Smooth muscle cell of the brain vasculature (primary cell): ENCODE measurements around the gene AFAP1L2.

Experiments
- DNase-seq: peaks from one replicate; pipeline ENCODE4 v3.0.0-alpha.2; 2012; ENCODE audit warnings: low read depth, low spot score

The AFAP1L2 gene

DNA sequence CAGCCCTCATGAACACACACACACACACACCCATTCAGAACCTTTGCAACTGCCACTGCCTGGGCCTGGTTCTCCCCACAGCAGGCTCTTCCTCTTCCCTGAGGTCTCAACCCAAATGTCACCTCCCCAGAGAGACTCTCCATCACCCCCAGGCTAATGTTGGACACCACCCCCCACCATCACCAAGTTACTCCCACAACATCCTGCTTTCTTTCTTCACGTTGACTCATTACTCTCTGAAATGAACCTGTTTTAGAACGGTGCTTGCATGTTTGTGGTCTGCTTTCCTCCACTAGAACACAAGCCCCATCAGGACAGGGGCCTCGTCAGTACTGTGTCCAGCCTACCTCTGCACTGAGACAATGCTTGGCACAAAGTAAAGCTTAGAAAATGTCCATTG is 16.0 kb downstream of the AFAP1L2 start:
- DNase-seq, result no peak

DNA sequence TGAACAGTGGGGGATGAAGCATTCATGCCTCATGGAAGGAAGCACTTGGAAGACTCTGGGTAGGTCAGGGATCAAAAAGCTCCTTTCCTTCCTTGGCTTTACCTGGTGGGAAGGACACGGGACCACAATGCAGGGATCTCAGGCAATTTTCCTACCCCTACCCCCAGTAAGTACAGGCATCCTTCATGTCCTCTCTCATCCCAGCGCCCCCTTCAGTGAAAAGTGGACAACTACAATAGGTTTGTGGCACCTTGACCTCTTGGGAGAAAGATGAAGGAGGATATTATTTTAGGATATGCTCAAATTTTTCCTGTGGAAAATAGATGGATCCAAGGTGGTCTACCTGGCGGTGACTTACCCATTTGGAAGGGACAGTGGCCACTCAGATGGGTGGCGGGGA is 16.5 kb downstream of the AFAP1L2 start:
- no peak for DNase-seq

DNA sequence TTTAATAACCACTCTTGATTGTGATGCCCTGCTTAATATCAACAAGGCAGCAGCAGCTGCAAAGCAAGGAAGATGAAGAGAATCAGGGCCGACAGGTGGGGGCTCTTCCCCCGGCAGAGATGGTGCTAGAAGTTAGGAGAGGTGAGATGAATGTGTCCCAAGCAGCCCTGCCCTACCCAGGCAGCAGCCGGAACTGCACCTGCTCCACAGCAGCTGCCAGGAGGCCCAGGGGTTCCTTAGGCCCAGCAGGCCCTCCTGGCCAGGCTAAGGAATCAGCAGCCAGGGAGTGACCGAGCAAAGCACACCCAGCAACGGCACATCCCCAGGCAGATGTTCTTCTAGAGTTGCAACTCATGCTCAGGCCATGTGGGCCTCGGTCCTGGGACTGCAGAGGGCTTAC is 17.9 kb downstream of the AFAP1L2 start:
- no peak for DNase-seq

DNA sequence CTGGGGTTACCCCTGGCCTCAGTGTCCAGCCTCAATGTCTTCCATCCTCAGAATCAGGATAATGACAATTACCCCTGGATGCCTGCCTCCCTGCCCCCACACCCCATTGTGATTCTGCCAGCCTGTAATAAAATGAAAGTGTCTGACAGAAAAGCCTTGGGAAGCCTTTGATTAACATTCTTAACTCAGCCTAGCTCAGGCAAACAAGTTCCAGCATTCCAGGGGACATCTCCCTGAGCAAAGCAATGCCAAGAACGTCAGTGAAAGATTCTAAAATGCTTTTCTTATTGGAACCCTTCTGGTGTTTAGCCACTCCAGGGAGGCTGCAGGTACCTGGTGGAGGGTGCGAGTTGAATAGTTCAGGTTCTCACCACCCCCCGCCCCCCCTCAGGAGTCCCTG is 18.7 kb downstream of the AFAP1L2 start:
- no peak for DNase-seq

DNA sequence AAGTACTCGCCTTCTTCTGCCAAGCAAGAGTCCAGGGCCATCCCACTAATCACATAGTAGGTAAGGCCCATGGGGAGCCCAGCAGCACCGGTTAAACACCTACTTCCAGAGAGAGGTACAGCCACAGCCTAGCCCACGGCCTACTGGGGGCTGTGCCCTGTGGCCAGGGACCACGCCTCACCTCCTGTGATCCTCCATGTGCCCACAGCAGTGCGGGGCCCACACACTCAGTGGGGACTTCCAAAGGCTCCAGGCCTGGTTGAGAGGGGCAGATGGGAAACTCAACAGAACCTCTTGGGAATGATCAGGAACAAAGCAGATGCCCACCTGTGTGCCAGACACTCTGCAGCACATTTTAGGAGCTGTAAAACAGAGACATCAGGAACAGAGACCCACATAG is 19.7 kb downstream of the AFAP1L2 start:
- no peak for DNase-seq

DNA sequence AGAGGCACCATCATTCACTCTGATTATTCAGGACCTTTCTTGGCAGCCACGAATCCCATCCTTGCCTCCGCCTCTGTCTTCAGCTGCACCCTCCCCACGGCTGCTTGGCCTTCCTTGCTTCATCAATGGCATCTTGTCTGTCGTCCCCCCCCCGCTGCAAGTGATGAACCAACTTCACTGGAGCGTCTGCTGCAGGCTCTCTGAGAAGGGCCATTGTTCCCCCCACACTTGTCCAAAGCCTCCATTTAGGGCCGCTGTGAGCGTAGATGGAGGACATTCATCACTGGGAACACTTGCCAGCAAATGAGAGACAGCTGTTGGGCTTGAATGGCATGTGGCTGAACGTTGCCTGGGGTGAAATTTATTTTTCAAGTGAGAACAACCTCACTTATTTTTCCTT is 20.1 kb downstream of the AFAP1L2 start:
- DNase-seq, result no peak

DNA sequence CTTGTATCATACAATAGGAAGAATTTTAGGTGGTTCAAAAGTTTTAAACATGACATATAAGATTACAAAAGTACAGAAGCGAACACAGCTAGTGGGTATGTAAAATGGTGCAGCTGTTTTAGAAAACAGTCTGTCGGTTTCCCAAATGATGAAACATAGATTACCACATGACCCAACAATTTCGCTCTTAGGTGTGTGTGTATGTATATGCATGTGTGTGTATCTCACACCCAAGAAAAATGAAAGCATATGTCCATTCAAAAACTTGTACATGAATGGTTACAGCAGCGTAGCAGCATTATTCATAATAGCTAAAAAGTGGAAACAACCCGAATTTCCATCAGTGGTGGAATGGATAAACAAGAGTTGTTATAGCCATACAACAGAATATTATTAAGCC is 23.5 kb downstream of the AFAP1L2 start:
- DNase-seq, result no peak

DNA sequence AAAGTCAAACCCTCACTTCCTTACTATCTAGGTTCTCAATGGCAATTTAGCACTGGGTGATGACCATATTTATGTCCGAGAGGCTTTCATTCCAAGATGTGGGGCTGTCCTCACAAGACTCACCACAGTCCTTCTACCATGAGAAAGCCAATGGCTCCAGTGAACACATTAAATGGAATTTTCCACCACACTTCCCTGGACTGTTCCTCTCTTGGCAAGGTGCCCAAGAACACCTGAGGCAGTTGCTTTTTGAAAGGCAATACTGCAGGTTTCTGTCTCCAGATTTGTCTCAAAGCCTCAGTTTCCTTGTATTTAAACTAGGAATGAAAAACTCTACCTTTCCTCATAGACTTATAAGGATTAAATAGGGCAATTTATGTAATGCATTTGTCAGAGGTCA is 24.2 kb downstream of the AFAP1L2 start:
- DNase-seq, result no peak

DNA sequence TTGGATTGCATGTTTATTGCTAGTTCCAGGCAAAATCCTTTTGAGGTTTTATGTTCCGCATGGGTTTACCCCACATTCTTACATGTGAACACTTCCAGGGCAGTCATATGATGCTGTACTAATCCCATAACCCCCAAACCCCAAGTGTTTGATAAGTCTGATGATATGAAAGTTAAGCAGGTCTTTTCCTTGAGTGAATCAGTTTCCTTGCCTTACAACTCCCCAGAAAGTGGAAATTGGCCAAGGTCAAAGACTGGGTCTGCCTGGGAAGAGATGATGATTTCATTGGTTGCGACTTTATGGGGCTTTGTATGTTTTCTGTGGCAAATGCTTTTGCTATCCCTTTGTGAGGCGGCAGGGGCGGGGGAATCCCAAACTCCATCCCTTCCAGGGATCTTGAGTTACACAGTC is 24.7 kb downstream of the AFAP1L2 start:
- no peak for DNase-seq

DNA sequence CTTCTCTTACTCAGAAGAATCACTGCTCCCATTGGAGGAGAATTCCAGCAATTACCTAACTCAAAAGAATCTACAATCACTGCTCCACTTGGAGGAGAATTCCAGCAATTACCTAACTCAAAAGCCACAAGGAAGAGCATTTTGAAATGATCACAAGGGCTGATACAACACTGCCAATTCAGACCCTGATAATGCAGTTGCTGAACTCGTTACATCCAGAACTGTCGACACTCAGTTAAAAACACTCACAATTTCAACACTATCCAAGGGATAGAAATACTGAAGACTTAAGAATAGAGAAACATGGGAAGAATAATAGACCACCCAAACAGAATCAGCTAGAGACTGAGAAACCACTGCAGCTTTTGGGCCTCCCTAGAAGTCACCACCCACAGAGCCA is 27.8 kb downstream of the AFAP1L2 start:
- DNase-seq, result no peak

DNA sequence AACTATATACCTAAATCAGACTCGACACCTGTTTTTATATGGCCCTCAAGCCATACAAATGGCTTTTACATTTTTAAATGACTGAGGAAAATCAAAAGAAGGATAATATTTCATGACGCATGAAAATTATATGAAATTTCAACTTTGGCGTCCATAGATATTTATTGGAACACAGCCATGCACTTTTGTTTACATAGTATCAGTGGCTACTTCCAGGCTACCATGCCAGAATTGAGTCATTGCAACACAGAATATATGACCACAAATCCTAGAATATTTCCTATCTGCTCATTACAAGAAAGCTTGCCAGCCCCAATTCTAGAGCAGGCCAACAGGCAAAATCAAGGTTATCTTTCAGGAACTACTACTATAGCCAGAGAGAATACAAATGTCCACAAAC is 29.3 kb downstream of the AFAP1L2 start:
- no peak for DNase-seq

DNA sequence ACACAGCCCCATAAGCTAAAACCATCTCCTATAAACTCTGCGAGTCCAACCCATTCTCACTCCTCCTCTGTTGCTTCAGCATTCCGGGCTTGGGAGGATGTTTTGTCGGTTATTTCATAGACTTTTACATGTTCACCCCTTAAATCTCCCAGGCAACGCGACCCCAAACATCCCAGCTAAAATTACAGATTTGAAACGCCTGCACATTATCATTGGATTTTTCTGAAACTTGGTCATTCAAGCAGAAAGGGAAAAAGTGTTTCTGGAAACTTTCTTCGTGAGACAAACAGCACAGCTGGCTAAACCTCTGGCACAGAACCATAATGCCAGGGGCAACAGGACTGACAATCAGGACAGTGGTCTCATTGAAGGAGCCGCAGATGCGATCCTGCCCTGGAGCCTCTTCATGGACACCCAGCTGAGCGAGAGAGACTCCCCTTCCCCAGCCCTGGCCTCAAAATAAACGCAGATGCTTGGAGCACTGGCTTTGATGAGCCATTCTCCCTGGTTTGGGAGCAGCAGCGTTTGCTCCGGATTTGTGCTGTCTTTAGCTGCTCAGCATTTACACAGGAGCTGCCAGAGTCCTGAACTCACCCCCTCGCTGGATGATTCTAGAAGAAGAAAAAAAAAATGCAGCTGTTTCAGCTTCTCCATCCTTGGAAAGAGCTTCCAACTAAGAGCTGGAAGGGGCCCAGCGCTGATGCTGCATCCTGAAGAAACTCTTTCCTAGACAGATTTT is 30.1 kb downstream of the AFAP1L2 start:
- DNase-seq, result no peak

DNA sequence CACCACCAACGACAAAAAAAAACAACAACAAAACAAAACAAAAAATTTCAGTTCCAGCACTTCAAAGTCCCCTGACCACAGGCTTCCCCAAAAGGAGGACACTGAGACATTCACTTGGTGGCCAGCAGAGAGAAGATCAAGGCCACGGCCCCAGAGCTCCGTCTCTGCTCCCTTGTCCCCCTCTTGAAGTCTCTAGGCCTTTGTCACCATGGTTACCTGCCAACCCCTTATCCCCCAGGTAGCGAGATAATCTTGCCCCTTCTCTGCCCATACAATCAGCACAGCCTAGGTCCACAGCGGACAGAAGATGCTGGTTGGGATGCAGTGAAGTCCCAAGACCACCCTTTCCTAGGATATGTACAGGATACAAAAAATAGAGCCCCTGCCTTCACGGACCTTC is 30.7 kb downstream of the AFAP1L2 start:
- no peak for DNase-seq

DNA sequence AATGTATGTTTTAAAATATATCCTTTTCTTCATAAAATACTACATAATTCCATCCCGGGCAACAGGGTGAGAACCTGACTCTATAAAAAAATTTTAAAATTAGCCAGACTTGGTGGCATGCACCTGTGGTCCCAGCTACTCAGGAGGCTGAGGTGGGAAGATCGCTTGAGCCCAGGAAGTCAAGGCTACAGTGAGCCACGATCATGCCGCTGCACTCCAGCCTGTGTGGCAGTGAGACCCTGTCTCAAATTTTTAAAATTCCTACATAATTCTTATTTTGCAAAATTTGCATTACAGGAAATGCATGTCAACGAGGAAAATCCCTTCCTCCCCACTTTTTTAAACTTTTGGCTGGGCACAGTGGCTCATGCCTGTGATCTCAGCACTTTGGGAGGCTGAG is 31.3 kb downstream of the AFAP1L2 start:
- DNase-seq, result no peak

DNA sequence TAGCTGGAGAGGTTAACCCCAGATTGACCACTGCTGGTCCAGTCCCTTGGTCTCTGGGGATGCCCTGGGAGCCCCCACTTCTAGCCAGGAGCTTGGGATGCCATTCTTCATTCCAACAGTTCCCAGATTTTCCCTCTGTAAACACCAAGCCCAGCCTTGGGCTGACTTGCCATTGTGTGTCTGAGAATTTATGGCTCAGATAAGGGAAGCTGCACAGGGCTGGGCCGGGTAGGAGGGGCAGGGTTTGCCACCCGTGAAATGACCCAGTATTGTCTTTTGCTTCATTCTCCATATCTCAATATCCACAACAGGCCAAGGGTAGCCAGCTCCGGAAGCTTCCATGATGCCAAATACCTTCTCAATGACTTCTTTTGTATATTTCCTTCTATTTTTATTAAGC is 32.1 kb downstream of the AFAP1L2 start:
- DNase-seq, result no peak

DNA sequence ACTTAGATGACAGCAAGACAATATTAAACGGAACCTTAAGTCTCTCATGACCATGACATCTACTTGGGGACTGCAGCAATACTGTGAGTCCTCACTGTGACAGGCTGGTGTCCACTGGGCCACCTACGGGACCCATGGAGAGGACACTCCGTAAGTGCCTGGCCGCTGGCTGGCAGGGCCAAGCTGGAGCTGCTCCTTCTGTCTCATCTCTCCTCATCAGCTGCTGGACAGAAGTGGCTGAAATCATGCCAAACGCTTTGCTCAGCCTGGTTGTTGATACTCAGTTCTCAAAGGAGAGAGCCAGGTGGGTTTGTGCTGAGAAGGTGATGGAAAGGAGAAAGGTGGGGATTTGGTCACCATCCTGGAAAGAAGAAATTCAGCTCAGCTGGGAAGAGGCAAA is 33.3 kb downstream of the AFAP1L2 start:
- no peak for DNase-seq

DNA sequence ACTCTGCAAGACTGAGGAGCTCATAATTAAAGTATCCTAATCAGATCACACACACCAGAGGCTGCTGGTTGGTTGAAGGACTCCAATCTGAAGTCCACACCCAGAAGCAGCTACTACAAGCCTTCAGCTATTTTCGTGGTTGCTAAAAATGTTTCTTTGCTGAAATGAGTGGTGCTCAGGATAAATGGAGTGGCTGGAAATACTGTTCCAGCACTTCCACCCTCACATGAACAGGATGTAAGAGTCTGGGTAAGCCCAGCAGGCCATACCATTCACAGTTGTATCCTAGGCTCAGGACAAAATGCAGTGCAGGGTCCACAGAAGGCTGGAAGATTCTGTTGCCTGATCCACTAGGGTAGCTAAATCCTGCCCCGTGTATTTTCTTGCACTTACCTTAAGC is 34.1 kb downstream of the AFAP1L2 start:
- no peak for DNase-seq

DNA sequence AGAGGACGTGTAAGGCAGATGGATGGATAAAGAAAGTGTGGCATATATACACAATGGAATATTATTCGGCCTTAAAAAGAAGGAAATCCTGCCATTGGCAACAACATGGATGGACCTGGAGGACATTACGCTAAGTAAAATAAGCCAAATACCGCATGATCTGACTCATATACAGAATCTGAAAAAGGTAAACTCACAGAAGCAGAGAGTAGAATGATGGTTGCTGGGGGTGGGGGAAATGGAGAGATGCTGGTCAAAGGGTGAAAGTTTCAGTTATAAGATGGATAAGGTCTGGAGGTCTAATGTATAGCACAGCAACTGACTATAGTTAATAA is 36.3 kb downstream of the AFAP1L2 start:
- no peak for DNase-seq

DNA sequence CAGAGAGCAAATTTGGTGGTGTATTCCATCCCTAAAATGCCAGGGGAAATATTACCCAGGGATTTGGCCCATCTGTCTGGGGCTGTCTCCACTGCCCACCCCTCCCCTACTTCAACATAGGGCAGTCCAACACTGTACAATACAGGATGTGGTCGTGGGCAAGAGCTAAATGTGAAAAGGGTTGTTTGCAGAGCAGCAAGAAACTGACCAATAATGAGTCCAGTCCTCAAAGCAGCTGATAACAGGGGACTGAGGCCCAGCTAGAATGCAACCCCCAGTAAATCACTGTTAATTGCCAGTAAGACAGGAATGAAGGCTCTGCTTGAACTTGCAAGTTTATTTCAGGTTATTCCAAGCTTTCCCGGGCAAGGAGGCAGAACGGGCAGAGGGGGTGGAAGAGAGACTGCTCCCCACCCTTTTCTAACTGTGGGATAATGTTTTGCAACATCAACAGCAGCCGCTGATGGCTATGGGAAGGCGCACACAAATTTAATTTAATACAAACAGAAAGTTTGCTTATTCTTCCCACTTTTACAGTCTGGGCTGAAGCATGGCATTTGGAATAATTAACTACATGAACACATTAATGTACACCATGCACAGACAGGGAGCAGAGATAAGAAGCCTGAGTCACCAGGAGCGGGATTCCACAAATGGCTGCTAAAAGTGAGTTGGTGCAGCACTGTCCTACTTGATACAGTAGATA is 36.8 kb downstream of the AFAP1L2 start:
- no peak for DNase-seq

DNA sequence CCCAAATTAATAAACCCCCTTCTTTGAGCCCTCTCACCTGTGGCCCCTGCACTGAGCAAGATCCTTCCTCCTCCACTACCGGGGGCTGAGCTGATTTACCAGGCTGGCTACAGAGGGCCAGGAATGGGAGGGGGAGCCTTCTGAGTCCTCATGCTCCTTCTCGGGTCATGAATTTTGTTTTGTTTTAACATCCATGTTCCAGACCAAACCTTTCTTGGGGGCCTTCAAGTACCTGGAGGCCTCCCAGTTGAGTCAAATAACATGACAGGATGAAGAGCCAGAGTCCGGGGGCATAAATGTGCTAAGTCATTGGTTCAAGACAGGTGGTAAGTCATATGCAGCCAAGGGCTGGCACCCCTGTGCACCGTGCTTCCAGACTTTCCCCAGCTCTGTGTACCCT is 39.6 kb downstream of the AFAP1L2 start:
- no peak for DNase-seq

DNA sequence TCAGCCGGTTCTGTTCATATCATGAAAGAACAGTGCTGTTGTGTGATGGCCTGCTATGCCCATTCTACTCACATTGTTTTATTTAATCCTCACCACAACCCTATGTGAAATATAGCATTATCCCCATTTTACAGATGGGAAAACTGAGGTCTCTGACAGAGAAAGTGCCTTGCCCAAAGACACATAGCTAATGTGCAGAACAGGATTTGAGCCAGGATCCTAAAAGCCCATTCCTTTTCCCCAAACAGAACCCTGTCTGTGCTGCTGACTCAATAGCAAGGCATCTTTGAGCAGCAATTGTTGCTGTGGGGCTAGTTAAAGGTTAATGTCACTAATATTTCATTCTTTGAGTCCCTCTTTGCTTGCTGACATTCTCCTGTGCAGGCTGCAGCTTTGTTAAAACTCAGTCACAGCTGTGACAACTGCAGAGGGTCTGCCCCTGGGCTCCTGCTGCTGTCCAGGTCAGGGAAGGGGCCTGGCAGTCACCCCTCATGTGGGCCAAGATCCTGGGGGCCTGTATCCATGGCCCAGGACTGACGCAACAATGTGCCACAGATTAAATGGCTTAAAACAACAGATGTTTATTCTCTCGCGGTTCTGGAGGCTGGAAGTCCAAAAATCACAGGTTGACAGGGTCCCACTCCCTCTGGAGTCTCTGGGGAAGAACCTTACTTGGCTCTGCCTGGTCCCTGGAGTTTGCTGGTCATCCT is 40.4 kb downstream of the AFAP1L2 start:
- DNase-seq, result no peak

DNA sequence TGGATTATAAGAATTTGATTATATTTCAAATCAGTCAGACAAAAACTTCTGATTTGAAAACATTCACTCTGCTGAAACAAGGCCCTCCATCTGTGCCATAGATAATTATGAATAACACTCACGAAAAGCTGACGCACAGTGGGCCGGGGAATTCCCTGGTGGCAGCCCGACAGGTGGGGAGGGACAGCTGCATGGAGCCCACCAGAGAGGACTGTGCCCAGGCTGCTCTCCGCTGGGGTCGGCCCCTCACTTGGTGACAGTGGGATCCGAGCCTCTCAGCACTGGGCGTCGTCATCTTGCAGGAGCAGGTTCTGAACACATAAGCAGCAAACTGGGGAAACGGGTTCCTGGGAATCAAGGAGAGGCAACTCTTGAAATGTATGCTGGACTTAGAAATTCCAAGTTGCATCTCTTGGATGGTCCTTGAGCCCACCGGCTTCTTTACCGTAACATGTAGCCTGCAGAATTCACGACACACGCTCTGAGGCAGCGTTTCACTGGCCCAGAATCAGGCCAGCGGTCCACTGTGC is 41.4 kb downstream of the AFAP1L2 start:
- DNase-seq, result no peak

DNA sequence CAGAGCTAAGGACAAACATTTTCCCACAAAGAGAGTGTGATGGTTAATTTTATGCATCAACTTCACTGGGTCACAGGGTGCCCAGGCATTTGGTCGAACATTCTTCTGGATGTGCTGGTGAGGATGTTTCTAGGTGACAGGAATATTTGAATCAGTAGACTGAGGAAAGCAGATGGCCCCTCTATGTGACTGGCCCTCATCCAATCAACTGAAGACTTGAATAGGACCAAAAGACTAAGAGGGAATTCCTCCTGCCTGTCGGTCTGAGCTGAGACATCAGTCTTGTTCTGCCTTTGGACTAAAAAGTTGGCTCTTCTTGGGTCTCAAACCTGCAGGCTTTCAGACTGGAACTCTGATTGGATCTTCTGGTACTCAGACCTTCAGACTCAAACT is 44.4 kb downstream of the AFAP1L2 start:
- DNase-seq, result no peak
